GM12874 (cell line): Measurements from ENCODE around the gene CNMD.

ENCODE experiments used
- TF ChIP-seq, protein P1 (sequence below): IDR thresholded peaks from 2 replicates; pipeline ENCODE4 v1.5.1; 2011; ENCODE audit warnings: low read depth, mild to moderate bottlenecking, control low read depth, low read length, moderate library complexity; ENCODE audit not compliant: insufficient read depth

Gene CNMD

DNA sequence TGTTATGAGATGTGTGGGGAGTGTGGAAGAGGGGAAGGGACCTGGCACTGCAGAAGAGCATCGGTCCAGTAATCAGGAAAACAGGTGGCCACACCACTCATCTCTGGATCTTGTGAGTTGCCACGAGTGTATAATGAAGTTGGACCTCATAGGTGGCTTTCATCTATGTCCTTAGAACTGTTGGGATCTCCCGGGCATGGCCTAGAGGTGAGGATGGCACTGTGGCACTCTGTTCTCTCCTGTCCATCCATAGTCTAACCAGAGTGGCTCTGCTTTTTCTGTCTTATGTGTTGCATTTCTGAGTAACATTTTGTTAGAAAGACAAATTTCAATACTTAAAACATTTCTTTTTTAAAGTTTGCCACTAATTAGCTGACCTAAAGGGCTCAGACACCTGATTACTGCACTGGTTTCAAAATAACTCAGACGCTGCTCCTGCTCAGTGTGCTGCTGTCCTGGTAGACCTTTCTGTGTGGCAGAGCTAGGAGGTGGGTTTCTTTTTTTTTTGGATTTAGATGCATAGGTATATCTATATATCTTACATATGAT lies 5.5 kb downstream of the CNMD start:
- TF ChIP-seq, protein P1, sequence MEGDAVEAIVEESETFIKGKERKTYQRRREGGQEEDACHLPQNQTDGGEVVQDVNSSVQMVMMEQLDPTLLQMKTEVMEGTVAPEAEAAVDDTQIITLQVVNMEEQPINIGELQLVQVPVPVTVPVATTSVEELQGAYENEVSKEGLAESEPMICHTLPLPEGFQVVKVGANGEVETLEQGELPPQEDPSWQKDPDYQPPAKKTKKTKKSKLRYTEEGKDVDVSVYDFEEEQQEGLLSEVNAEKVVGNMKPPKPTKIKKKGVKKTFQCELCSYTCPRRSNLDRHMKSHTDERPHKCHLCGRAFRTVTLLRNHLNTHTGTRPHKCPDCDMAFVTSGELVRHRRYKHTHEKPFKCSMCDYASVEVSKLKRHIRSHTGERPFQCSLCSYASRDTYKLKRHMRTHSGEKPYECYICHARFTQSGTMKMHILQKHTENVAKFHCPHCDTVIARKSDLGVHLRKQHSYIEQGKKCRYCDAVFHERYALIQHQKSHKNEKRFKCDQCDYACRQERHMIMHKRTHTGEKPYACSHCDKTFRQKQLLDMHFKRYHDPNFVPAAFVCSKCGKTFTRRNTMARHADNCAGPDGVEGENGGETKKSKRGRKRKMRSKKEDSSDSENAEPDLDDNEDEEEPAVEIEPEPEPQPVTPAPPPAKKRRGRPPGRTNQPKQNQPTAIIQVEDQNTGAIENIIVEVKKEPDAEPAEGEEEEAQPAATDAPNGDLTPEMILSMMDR = no peak

DNA sequence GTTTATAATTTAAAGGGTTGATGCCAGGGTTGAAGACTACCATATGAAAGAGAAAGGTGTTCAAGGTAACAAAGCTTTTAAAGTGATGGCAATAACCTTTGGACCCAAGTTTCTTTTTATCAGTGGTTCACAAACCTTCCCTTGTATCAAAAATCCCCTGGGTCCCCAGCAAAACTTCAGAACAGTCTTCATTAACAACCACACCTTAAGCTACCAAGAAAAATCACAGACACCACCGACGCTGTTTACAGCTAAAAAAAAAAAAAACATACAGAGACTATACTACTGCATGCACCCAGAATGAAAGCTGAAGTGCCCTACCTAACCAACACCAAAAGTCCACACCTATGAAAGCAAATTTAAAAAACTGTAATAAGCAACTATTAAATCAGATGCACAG lies 13.4 kb downstream of the CNMD start:
- TF ChIP-seq, protein P1 = no peak

DNA sequence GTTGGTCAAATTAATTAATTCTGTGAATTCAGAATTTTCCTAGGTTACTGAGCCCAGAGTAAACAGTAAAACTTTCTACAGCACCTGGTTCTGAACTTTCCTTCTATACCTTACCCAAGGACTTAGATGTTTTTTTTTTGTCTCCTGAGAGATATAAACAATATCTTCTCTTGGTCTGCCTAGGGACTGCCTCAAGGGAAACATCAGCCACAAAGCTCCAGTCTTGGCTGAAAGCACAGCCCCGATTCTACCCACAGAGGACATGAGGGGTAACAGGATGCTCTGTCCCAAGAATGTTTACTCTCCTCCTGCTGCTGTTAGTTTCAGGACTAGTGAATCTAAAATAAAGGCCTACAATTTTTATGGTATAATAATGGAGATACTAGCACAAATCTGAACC lies 14.3 kb downstream of the CNMD start:
- TF ChIP-seq, protein P1 = no peak

DNA sequence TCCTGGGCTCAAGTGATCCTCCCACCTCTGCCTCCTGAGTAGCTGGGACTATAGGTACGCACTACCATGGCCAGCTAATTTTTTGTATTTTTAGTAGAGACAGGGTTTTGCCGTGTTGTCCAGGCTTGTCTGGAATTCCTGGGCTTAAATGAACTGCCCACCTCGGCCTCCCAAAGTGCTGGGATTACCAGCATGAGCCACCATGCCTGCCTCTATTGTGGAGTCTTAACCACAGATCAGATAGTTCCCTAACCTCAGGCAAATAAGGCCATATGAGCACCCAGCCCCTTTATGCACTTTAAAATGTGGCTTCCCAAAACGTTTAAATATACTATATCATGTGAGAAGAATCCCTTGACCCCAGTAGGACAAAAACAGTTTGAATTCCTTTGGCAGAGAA lies 16.4 kb downstream of the CNMD start:
- TF ChIP-seq, protein P1 = no peak

DNA sequence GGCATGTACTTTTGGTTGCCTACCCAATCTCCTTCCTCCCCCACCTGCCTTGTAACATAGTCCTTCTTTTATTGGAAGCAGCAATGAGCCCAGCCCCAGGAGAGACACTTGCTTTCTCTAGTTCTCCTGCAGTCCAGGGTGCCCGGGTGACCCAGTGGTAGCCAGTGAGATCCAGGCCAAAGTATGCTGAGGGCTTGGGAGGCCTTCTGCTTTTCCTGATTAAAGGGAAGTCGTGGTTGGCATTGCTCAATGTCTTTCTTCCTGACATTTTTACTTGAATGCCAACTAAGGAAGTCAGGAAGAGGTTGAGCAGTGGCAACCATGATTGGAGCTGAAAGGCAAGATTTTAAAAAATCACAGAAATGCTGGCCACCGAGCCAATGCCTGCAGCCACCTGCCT lies 25.7 kb downstream of the CNMD start:
- TF ChIP-seq, protein P1 = no peak

DNA sequence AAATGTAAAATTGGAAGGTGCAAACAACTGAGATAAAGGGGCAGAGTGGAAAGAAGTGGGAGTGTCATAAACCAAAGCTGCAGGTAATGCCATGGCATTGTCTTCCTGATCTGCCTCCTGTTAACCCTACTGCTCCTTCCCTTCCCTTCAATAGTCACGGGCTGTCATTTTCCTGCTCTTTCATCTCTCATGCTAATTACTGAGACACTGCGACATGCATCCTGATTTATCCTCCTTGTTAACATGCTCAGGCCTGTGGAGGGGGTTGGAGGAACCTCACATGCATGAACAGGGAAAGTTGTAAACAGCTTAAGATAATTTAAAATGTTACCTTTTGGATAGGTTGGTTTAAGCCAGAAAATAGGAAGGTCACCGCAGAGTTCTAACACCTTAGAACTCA lies 27.2 kb downstream of the CNMD start:
- TF ChIP-seq, protein P1 = no peak

DNA sequence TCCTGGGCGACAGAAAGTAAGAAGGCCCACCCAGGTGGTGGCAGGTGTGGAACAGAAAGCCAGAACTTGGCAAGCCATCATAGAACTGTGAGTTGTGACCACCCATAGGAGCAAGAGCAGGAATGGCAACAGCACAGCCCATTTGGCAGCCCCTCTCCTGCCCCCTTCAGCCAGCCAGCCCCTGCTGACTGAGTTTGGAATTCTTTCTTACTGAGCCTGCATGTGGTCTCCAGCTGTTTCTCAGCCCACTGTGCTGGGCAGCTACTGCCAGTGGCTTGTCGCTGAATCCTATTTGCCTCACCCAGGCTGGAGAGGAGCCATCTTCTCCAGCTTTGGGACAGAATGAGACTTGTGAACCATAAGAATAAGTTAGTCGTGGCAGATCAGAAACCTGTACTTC lies 28.3 kb downstream of the CNMD start:
- TF ChIP-seq, protein P1 = no peak
